Activated naive CD8-positive, alpha-beta T cell treated with anti-CD3 and anti-CD28 coated beads, Interleukin-2, amount 10 ng/mL, durations not matched to agents 7 days and 5 days (primary cell): ENCODE data around the gene EDRF1. TPM values are rescaled to one million over a fixed set of nuclear protein-coding genes. Genes with fewer than 3 reads are reported as not detected.

Experiments
- ATAC-seq: fragments of 150-1000 bp; cut with Tn5 transposase; one replicate; pipeline ENCODE4 v1.10.0; 2021; ENCODE audit warnings: low read depth, moderate library complexity
- POLR2A ChIA-PET: fragments of 350-600 bp; sonication (Branson Sonifier 250); formaldehyde crosslinking; loops from one replicate; lab custom pipeline; 2021; ENCODE audit warnings: antibody characterized with exemption; lab: Charles Lee
- DNase-seq: peaks from one replicate; pipeline ENCODE4 v3.0.0; 2021
- H3K27ac Mint-ChIP-seq: one replicate; pipeline ENCODE4 v1.8.0; 2022; ENCODE audit warnings: mild to moderate bottlenecking, mixed read lengths
- H3K27me3 Mint-ChIP-seq: one replicate; pipeline ENCODE4 v1.8.0; 2022; ENCODE audit warnings: mild to moderate bottlenecking, moderate library complexity, mixed read lengths
- H3K36me3 Mint-ChIP-seq: one replicate; pipeline ENCODE4 v1.8.0; 2021; ENCODE audit warnings: mild to moderate bottlenecking, mixed read lengths
- H3K4me1 Mint-ChIP-seq: one replicate; pipeline ENCODE4 v1.8.0; 2021; ENCODE audit warnings: mixed read lengths
- H3K4me3 Mint-ChIP-seq: one replicate; pipeline ENCODE4 v1.8.0; 2022; ENCODE audit warnings: mild to moderate bottlenecking, moderate library complexity, mixed read lengths
- H3K9me3 Mint-ChIP-seq: one replicate; pipeline ENCODE4 v1.8.0; 2021; ENCODE audit warnings: mixed read lengths
- total RNA-seq, 2 experiments: library from RNA; stranded (reverse); gene quantifications; one replicate each; pipeline ENCODE4 v1.2.3, GENCODE V29; 2021

Gene EDRF1
- total RNA-seq, 2 experiments from 2014 or later, result 43.9 to 45.8 TPM

DNA sequence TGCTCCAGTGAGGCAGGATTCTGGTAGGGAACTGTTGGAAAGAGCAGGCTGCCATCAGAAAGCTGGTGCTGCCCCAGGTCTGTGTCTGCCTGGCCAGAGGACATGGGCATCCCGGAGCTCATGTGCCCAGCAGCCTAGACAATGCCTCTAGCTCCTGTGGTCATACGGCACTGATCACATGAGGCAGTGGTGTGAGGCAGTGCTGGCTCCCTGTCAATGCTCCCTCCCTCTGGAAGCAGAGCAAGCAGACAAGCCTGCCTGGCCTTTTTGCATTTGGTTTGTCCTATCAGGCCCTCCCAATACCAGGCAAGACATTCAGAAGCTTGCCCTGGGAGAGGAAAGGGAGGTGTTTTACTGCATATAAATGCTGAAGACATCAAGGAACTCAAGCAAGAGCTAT, 75.6 kb downstream of the EDRF1 start:
- Mint-ChIP-seq H3K4me3 (no peak overlapping the region), H3K27ac (no peak overlapping the region), H3K4me1 (no peaks in the 10 kb centered on the region), H3K9me3 (no peaks in the 10 kb centered on the region), H3K27me3 (no peaks in the 10 kb centered on the region), H3K36me3 (peaks cover 12% of the 10 kb centered on the region)
- ATAC-seq (no peak), DNase-seq (no peak)
- POLR2A ChIA-PET, result interaction anchor here (0.8 to 1.3 kb wide), 2 partner anchors 28 to 76 kb away, joined by 3 to 4 read pairs; partner anchors contain the start of genes BCCIP, EDRF1 and UROS

DNA sequence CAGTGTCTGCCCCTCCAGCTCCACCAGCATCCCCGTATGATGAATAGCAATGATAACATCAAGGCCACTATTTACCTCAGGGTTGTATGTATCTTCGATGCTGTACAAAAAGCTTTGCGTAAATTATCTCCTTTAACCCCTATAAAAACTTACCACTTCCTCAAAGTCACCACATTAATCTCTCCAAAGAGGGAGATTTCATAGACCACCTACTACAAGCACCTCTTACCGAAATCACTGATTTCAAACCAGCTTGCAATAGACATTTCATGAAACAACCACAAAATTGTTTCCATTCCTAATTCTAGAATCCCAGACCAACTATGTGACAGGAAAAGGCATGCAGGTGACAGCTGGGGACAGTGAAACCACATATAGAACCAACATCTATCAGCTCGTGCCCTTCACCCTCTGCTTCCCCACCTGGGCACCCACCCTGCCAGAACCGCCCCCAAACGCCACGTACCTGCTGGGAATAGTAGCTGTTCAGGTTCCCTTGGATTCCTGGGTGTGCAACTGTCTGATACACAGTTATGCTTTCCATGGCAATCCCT, 76.2 kb downstream of the EDRF1 start:
- Mint-ChIP-seq H3K4me1 (no peaks in the 10 kb centered on the region), H3K27me3 (no peaks in the 10 kb centered on the region), H3K27ac (no peak overlapping the region), H3K4me3 (no peak overlapping the region), H3K9me3 (no peaks in the 10 kb centered on the region), H3K36me3 (peaks cover 14% of the 10 kb centered on the region)
- no peak for ATAC-seq
- POLR2A ChIA-PET, result interaction anchor here (0.8 to 1.3 kb wide), 2 partner anchors 27 to 76 kb away, joined by 3 to 4 read pairs; partner anchors contain the start of genes BCCIP, EDRF1 and UROS
- DNase-seq, result no peak

DNA sequence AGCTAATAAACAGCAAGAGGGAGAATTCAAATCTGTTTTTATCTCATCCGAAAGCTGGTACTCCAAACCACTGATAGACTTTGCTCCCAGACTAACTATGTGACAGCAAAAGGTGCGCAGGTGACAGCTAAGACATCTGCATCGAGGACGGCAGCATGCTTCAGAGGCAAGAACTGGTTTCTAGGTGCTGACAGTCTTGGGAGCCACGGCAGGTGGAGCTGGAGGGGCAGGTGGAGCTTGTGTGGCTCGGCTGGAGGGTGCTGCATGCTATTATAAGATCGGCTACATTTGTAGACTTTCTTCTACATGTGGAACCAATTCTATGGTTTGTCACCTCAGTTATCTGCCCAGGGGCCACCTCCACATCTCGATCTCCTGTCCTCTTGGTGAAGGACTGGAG, 77.9 kb downstream of the EDRF1 start:
- H3K4me1 Mint-ChIP-seq, result no peaks in the 10 kb centered on the region
- ATAC-seq (no peak), DNase-seq (no peak)
- no peaks in the 10 kb centered on the region for H3K27me3 Mint-ChIP-seq
- H3K9me3 Mint-ChIP-seq, result no peaks in the 10 kb centered on the region
- POLR2A ChIA-PET, result interaction anchor here (0.6 kb wide), 1 partner anchor 1989 kb away, joined by 3 read pairs; no protein-coding TSS in a partner anchor
- H3K4me3 Mint-ChIP-seq, result no peak overlapping the region
- no peak overlapping the region for H3K27ac Mint-ChIP-seq
- peaks cover 7% of the 10 kb centered on the region for H3K36me3 Mint-ChIP-seq

DNA sequence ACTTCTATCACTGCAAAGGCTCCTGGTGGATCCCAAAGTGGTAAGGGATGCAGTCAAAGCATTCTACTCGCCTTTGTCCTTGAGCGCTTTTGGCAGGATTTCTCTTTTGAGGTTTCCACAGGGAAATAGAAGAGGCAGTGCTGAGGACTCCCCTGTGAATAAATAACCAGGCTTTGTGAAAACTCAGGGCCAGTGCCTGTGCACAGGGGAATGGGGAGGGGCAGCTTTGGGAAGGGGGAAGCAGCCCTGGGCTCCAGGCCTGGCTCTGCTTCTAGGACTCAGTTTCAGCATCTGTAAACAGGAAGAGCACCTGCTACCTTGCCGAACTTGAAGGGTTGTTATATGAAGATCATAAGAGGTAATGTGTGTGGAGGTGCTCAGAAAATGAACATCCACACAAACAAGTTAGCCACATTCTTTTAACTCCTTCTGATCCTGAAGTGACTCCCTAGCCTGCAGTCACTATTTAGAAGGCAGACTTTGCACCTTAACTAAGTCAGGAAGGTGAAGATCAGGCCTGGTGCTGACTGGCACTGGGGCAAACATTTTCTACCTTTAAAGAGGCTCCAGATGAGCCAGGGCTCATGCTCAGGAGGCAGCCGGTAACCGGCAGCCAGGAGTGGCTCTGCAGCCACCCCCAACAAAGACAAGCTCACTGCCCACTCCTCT, 78.6 kb downstream of the EDRF1 start:
- H3K9me3 Mint-ChIP-seq, result no peaks in the 10 kb centered on the region
- no peak for DNase-seq
- POLR2A ChIA-PET, result interaction anchor here (0.6 kb wide), 1 partner anchor 1988 kb away, joined by 3 read pairs; no protein-coding TSS in a partner anchor
- no peak for ATAC-seq
- H3K4me3 Mint-ChIP-seq, result no peak overlapping the region
- no peaks in the 10 kb centered on the region for H3K4me1 Mint-ChIP-seq
- H3K27ac Mint-ChIP-seq, result no peak overlapping the region
- H3K36me3 Mint-ChIP-seq, result peaks cover 7% of the 10 kb centered on the region
- no peaks in the 10 kb centered on the region for H3K27me3 Mint-ChIP-seq

GRCh38 chr10:125799451-125800182, 80.1 kb downstream of the EDRF1 start:
- Mint-ChIP-seq H3K4me1 (no peaks in the 10 kb centered on the region), H3K36me3 (peaks cover 3% of the 10 kb centered on the region), H3K27ac (no peak overlapping the region), H3K4me3 (no peak overlapping the region), H3K27me3 (no peaks in the 10 kb centered on the region), H3K9me3 (no peaks in the 10 kb centered on the region)
- POLR2A ChIA-PET, result no interaction called here
- no peak for DNase-seq
- ATAC-seq, result no peak

DNA sequence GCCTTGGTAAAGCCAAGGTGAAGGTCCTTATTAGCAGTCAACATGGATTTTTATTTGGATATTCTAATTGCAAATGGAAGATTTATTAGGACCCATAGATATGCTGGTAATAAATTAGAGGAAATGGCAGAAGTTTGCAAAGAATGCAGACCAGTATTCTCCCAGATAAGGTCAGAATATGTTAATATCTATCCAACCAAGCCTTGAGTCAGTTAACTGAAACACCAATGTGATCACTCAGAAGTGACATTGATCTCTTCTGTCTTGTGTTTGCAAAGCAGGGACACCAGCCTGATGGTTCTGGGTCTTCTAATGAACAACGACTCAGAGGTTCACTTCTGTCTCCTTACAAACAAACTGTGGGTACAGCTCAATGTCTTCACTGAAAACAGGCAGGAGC, 82.1 kb downstream of the EDRF1 start:
- H3K27me3 Mint-ChIP-seq, result no peaks in the 10 kb centered on the region
- H3K27ac Mint-ChIP-seq, result no peak overlapping the region
- ATAC-seq, result no peak
- peaks cover 5% of the 10 kb centered on the region for H3K36me3 Mint-ChIP-seq
- no peak for DNase-seq
- H3K4me3 Mint-ChIP-seq, result no peak overlapping the region
- no peaks in the 10 kb centered on the region for H3K4me1 Mint-ChIP-seq
- POLR2A ChIA-PET, result interaction anchor here (1.0 kb wide), 1 partner anchor 12 kb away, joined by 3 read pairs; no protein-coding TSS in a partner anchor
- H3K9me3 Mint-ChIP-seq, result no peaks in the 10 kb centered on the region

DNA sequence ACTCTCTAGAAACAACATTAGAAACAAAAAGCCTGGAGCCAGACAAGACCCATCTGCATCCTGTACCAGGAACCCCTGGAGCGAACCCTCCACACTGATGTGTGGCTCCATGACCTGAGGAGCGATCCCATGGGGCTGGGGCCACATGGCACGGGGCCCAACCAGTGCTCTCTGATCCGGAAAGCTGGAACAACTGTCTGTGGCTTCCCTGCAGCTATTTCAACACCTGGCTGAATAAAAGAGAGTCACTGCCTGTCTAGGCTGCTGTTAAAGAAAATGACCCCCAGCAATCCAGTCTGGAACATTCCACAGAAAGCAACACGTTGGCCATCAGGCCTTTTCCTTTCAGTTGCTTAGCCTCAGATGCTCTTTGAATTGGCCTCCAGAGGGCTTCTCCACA, 82.6 kb downstream of the EDRF1 start:
- no peak for ATAC-seq
- peaks cover 5% of the 10 kb centered on the region for H3K36me3 Mint-ChIP-seq
- no peaks in the 10 kb centered on the region for H3K9me3 Mint-ChIP-seq
- H3K4me3 Mint-ChIP-seq, result no peak overlapping the region
- H3K27me3 Mint-ChIP-seq, result no peaks in the 10 kb centered on the region
- POLR2A ChIA-PET, result no interaction called here
- no peaks in the 10 kb centered on the region for H3K4me1 Mint-ChIP-seq
- DNase-seq, result no peak
- no peak overlapping the region for H3K27ac Mint-ChIP-seq

GRCh38 chr10:125802739-125803138, 83.2 kb downstream of the EDRF1 start:
- DNase-seq, result no peak
- no peak overlapping the region for H3K4me3 Mint-ChIP-seq
- ATAC-seq, result no peak
- POLR2A ChIA-PET, result no interaction called here
- peaks cover 4% of the 10 kb centered on the region for H3K36me3 Mint-ChIP-seq
- H3K27ac Mint-ChIP-seq, result no peak overlapping the region
- no peaks in the 10 kb centered on the region for H3K27me3 Mint-ChIP-seq
- H3K9me3 Mint-ChIP-seq, result no peaks in the 10 kb centered on the region
- H3K4me1 Mint-ChIP-seq, result peaks cover 3% of the 10 kb centered on the region

- H3K9me3 Mint-ChIP-seq, result no peaks in the 10 kb centered on the region
- DNase-seq, result no peak
- H3K36me3 Mint-ChIP-seq, result peaks cover 15% of the 10 kb centered on the region
- no peaks in the 10 kb centered on the region for H3K27me3 Mint-ChIP-seq
- ATAC-seq, result no peak
- H3K27ac Mint-ChIP-seq, result no peak overlapping the region
- peaks cover 12% of the 10 kb centered on the region for H3K4me1 Mint-ChIP-seq
- POLR2A ChIA-PET, result interaction anchor here (1.4 kb wide), 1 partner anchor 15 kb away, joined by 5 read pairs; the partner anchor contains the start of genes BCCIP and UROS
- H3K4me3 Mint-ChIP-seq, result no peak overlapping the region
Observed at GRCh38 chr10:125808047-125808446, 88.5 kb downstream of the EDRF1 start.

- DNase-seq (no peak), ATAC-seq (no peak)
- Mint-ChIP-seq H3K4me1 (peaks cover 12% of the 10 kb centered on the region), H3K36me3 (peaks cover 19% of the 10 kb centered on the region), H3K4me3 (no peak overlapping the region), H3K27ac (no peak overlapping the region), H3K27me3 (no peaks in the 10 kb centered on the region), H3K9me3 (no peaks in the 10 kb centered on the region)
- POLR2A ChIA-PET, result no interaction called here
Observed at GRCh38 chr10:125811251-125811650, 91.7 kb downstream of the EDRF1 start.

DNA sequence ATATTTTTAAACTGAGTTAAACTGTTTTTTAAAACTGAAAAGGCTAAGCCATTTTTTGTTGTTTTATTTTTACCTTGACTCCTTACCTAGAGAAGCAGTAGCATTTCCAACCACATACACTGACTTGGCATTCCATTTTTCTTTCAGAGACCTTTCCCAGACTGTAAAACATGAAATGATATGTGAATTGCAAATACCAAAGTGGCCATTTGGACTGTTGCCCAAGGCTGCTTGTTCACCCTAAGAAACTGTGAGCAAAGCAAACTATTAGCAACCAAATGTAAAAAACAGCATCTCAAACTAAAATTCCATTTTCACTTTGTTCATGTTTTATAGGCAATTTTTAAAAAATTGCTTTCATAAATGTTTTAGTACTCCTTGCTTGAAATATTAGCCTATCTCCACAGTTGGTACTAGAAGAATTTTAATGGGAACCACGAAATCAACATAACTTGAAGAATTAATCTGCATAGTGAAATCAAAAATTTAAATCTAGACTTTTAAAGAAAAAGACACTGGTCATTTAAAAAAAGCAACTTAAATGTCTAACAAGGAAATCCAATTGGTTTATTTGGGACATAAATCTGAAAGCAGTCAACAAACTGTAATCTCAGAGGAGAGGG, 92.7 kb downstream of the EDRF1 start:
- peaks cover 19% of the 10 kb centered on the region for H3K36me3 Mint-ChIP-seq
- no peak overlapping the region for H3K27ac Mint-ChIP-seq
- no peaks in the 10 kb centered on the region for H3K9me3 Mint-ChIP-seq
- no peak for DNase-seq
- ATAC-seq, result no peak
- H3K4me1 Mint-ChIP-seq, result peaks cover 12% of the 10 kb centered on the region
- no peak overlapping the region for H3K4me3 Mint-ChIP-seq
- H3K27me3 Mint-ChIP-seq, result no peaks in the 10 kb centered on the region
- POLR2A ChIA-PET, result no interaction called here
